ENCODE measurements around the gene ARHGEF10L. TPM values are rescaled to one million over a fixed set of nuclear protein-coding genes. Genes with fewer than 3 reads are reported as not detected.
A peak's percentile ranks its signal among the peaks of the same experiment; 100 is the strongest.
"Not testable (repeated sequence)": the region's sequence is repeated elsewhere in the genome, so short reads cannot be mapped to it uniquely, and the experiment has no call there.

Gene ARHGEF10L
- 10 to 100 TPM; 20.7 to 27.4 TPM for total RNA-seq
- 10 to 100 TPM; 56.8 to 61.0 TPM for polyA plus RNA-seq (ENCODE audit: insufficient read length in 2 of 2)
- long read RNA-seq, donor 1, partial matches to known transcripts, result 0 of 1 reads
- long read RNA-seq, donor 1, other reads (novel, unspliced or antisense), result 0 of 1 reads
- long read RNA-seq, donor 2, full-length matches to known transcripts, result 3 of 3 reads
- long read RNA-seq, donor 2, partial matches to known transcripts, result 0 of 3 reads
- long read RNA-seq, donor 2, other reads (novel, unspliced or antisense), result 0 of 3 reads
- long read RNA-seq, donor 3, partial matches to known transcripts, result 6 of 6 reads
- long read RNA-seq, donor 3, other reads (novel, unspliced or antisense), result 0 of 6 reads
- long read RNA-seq, donor 4, partial matches to known transcripts, result 12 of 12 reads
- long read RNA-seq, donor 4, other reads (novel, unspliced or antisense), result 0 of 12 reads

DNA sequence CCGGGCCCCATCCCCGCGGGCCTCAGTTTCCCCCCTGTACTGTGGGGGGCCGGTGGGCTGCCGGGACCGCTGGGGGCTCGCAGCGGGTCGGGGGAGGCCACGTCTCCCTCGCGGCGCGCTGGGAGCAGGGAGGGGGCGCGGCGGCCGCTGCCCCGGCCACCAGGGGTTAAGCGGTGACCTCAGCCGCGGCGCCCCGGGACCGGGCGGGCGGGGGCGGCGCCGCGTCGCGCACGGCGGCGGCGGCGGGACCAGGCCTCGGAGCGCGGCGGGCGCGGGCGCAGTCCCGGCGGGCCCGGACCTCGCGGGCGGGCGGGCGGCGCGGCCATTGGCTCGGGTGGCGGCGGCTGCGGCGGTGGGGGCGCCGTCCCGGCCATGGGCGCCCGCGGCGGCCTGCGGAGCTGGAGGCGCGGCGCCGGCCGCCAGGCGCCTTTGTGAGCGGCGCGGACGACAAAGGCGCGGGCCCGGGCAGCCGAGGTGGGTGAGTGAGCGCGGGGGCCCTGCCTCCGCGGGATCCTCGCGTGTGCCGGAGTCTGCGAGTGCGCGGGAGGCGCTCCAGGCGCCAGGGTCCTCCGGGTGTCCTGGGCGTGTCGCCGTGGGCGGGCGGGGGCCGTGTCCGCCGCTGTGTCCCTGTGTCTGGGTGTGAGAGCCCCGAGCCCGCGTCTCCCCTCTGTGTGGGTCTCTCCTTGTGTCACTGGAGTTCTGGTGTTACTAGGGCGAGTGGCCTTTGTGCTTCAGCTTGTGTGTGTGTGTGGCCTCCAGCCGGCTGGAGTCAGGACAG, at the start of gene ARHGEF10L:
ARHGEF10L (plus strand) TSS at position 222 of the 778 bp plus-strand sequence. CDS start 40,898 bp downstream, outside the sequence.
- peak within 1 kb of the TSS; percentile 94 for H3K27ac ChIP-seq (ENCODE audit: low read depth, low read length)

GRCh38 chr1:17489768-17490417, 49.6 kb upstream of the ARHGEF10L start:
- not testable (repeated sequence) for H3K27ac ChIP-seq (ENCODE audit: low read depth, low read length); H3K27me3 ChIP-seq (ENCODE audit: control insufficient read depth, insufficient read depth, low read length); H3K36me3 ChIP-seq (ENCODE audit: control insufficient read depth, insufficient read depth, low read length); H3K4me3 ChIP-seq (ENCODE audit: low read depth, low read length); H3K9me3 ChIP-seq (ENCODE audit: control insufficient read depth, insufficient read depth, low read length); H3K4me1 ChIP-seq (ENCODE audit: control insufficient read depth, insufficient read depth, low read length); DNase-seq (ENCODE audit: low read depth in 4 of 6, low spot score in 6 of 6)
- 92% methylated on average over 15 of the region's 16 CpGs for WGBS (ENCODE audit: insufficient coverage)

More for the DNA sequence above, at the start of gene ARHGEF10L:
- peaks cover 67% of the 10 kb centered on the region for H3K4me1 ChIP-seq (ENCODE audit: control insufficient read depth, insufficient read depth, low read length)
- no peaks in the 10 kb centered on the region for H3K36me3 ChIP-seq (ENCODE audit: control insufficient read depth, insufficient read depth, low read length)
- WGBS (ENCODE audit: insufficient coverage), result 0% methylated on average over 107 of the region's 108 CpGs
- H3K4me3 ChIP-seq (ENCODE audit: low read depth, low read length), result peak within 1 kb of the TSS; percentile 74
- no peaks in the 10 kb centered on the region for H3K9me3 ChIP-seq (ENCODE audit: control insufficient read depth, insufficient read depth, low read length)
- DNase-seq (ENCODE audit: low read depth in 4 of 6, low spot score in 6 of 6), result peak in 1 of 6 donors; percentile 44
- H3K27me3 ChIP-seq (ENCODE audit: control insufficient read depth, insufficient read depth, low read length), result no peaks in the 10 kb centered on the region

DNA sequence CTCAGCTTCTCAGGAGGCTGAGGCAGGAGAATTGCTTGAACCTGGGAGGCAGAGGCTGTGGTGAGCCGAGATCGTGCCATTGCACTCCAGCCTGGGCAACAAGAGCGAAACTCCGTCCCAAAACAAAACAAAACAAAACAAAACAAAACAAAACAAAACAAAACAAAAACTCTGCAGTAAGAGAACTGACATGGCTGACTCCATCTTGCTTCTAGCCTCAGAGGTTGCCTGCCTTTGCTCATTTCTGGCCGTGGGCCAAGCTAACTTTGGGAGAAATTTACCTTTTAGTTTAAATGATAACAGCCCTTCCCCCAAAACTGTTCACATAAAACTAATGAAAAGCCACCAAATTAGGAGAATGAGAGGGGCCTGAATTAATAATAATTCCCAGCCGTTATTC, 48.8 kb upstream of the ARHGEF10L start:
- WGBS (ENCODE audit: insufficient coverage), result no CpG with 5 or more reads among the region's 6 CpGs

DNA sequence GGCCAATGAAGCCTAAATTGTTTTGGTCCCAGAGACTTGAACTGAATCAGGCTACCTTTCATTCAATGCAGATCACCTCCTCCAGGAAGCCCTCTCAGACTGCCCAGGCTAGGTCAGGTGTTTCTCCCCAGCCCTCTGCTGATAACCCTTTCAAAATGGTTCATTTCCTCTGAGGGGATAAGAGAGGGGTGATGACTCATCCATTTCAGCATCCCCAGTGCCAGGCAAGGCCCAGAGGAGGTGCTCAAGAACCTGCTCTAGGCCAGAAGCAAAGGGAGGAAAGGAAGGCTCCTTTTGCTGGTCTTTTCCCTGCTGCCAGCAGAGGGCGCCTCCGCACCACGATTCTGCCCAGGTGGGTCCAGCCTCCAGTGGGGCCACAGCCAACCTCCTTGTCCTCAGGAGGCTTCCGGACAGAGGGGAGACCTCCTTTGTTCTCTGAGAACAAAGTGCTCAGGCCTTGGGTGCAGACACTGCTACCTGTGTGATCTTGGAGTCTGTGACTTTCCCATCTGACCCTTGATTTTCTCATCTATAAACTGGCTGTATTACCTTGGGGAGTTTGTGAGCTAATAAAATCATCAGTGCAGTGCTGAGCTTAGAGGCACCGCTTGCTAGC, 45.3 kb upstream of the ARHGEF10L start:
- Histone ChIP-seq H3K36me3 (ENCODE audit: control insufficient read depth, insufficient read depth, low read length) (no peaks in the 10 kb centered on the region), H3K4me1 (ENCODE audit: control insufficient read depth, insufficient read depth, low read length) (no peaks in the 10 kb centered on the region), H3K27me3 (ENCODE audit: control insufficient read depth, insufficient read depth, low read length) (no peaks in the 10 kb centered on the region), H3K9me3 (ENCODE audit: control insufficient read depth, insufficient read depth, low read length) (no peaks in the 10 kb centered on the region), H3K27ac (ENCODE audit: low read depth, low read length) (no peak overlapping the region), H3K4me3 (ENCODE audit: low read depth, low read length) (no peak overlapping the region)
- WGBS (ENCODE audit: insufficient coverage), result 17% methylated on average over 4 of the region's 5 CpGs
- peak in 2 of 6 donors; percentile 50 to 60 for DNase-seq (ENCODE audit: low read depth in 4 of 6, low spot score in 6 of 6)

More for the DNA sequence above, 48.8 kb upstream of the ARHGEF10L start:
- H3K9me3 ChIP-seq (ENCODE audit: control insufficient read depth, insufficient read depth, low read length); H3K27ac ChIP-seq (ENCODE audit: low read depth, low read length); DNase-seq (ENCODE audit: low read depth in 4 of 6, low spot score in 6 of 6); H3K4me3 ChIP-seq (ENCODE audit: low read depth, low read length); H3K4me1 ChIP-seq (ENCODE audit: control insufficient read depth, insufficient read depth, low read length); H3K27me3 ChIP-seq (ENCODE audit: control insufficient read depth, insufficient read depth, low read length); H3K36me3 ChIP-seq (ENCODE audit: control insufficient read depth, insufficient read depth, low read length): not testable (repeated sequence)

DNA sequence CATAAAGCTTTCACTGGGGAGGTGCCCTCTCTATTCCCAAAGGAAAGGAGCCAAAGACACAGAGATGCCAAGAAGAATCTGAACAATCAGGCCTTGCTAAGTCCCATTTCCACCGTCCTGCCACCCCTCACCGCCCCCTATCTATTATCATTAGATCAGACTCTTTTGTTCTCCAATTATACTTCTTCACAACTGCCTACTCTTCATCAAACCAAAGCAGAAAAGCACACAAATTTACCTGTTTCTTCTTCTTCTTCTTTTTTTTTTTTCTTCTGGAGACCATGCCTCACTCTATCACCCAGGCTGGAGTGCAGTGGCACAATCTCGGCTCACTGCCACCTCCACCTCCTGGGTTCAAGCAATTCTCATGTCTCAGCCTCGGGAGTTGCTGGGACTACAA, 43.1 kb upstream of the ARHGEF10L start:
- H3K9me3 ChIP-seq (ENCODE audit: control insufficient read depth, insufficient read depth, low read length), result no peaks in the 10 kb centered on the region
- H3K27ac ChIP-seq (ENCODE audit: low read depth, low read length), result no peak overlapping the region
- H3K4me3 ChIP-seq (ENCODE audit: low read depth, low read length), result no peak overlapping the region
- H3K27me3 ChIP-seq (ENCODE audit: control insufficient read depth, insufficient read depth, low read length), result no peaks in the 10 kb centered on the region
- no peaks in the 10 kb centered on the region for H3K4me1 ChIP-seq (ENCODE audit: control insufficient read depth, insufficient read depth, low read length)
- WGBS (ENCODE audit: insufficient coverage), result 39% methylated on average over 2 of the region's 4 CpGs
- no peak for DNase-seq (ENCODE audit: low read depth in 4 of 6, low spot score in 6 of 6)
- H3K36me3 ChIP-seq (ENCODE audit: control insufficient read depth, insufficient read depth, low read length), result no peaks in the 10 kb centered on the region

DNA sequence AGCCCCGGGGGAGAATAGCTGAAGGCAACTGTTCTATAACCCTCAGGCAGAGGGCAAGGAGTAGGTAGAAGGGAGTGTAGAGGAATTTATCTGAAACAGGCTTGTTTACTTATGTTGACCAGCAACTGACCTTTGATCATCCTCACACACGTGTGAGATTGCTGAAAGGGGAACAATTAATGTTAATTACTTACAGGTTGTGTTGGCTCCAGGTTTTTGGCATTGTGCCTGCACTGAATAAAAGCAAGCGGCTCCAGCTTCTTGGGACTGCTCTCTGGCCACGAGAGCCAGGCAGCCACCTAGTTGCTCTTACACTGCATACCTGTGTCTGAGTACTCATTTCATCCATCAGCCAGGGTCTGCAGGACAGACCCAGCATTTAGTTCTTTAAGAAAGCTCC, 41.3 kb upstream of the ARHGEF10L start:
- no peak overlapping the region for H3K27ac ChIP-seq (ENCODE audit: low read depth, low read length)
- H3K36me3 ChIP-seq (ENCODE audit: control insufficient read depth, insufficient read depth, low read length), result no peaks in the 10 kb centered on the region
- peaks cover 5% of the 10 kb centered on the region for H3K4me1 ChIP-seq (ENCODE audit: control insufficient read depth, insufficient read depth, low read length)
- no peaks in the 10 kb centered on the region for H3K9me3 ChIP-seq (ENCODE audit: control insufficient read depth, insufficient read depth, low read length)
- H3K4me3 ChIP-seq (ENCODE audit: low read depth, low read length), result no peak overlapping the region
- WGBS (ENCODE audit: insufficient coverage), result 59% methylated on average over 3 of the region's 4 CpGs
- H3K27me3 ChIP-seq (ENCODE audit: control insufficient read depth, insufficient read depth, low read length), result no peaks in the 10 kb centered on the region
- DNase-seq (ENCODE audit: low read depth in 4 of 6, low spot score in 6 of 6), result no peak

- under 1% methylated on average over 10 of the region's 12 CpGs for WGBS (ENCODE audit: insufficient coverage)
- peak in 4 of 6 donors; percentile 43 to 86 (median 66) for DNase-seq (ENCODE audit: low read depth in 4 of 6, low spot score in 6 of 6)
- no peaks in the 10 kb centered on the region for H3K27me3 ChIP-seq (ENCODE audit: control insufficient read depth, insufficient read depth, low read length)
- no peaks in the 10 kb centered on the region for H3K9me3 ChIP-seq (ENCODE audit: control insufficient read depth, insufficient read depth, low read length)
- no peaks in the 10 kb centered on the region for H3K36me3 ChIP-seq (ENCODE audit: control insufficient read depth, insufficient read depth, low read length)
- no peak overlapping the region for H3K4me3 ChIP-seq (ENCODE audit: low read depth, low read length)
- H3K4me1 ChIP-seq (ENCODE audit: control insufficient read depth, insufficient read depth, low read length), result peaks cover 5% of the 10 kb centered on the region
- H3K27ac ChIP-seq (ENCODE audit: low read depth, low read length), result no peak overlapping the region
Observed at GRCh38 chr1:17502326-17502778, 37.1 kb upstream of the ARHGEF10L start.

DNA sequence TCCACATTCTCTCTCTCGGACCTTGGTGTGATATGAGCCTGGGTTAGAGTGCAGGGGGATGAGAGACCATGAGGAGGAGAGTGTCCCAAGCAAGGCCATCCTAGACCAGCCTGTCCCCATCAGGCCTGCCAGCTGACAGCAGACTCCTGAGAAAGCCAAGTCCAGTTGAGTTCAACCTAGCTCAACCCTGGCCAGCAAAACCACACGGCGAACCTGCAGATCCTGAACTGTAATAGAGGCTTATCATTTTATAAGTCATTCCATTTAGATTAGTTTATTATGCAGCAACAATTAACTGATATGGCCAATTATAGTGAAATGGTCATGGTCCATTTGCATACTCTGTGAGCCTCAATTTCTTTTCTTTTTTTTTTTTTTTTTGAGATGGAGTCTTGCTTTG, 36.4 kb upstream of the ARHGEF10L start:
- no peak for DNase-seq (ENCODE audit: low read depth in 4 of 6, low spot score in 6 of 6)
- Histone ChIP-seq H3K27ac (ENCODE audit: low read depth, low read length) (no peak overlapping the region), H3K36me3 (ENCODE audit: control insufficient read depth, insufficient read depth, low read length) (no peaks in the 10 kb centered on the region), H3K27me3 (ENCODE audit: control insufficient read depth, insufficient read depth, low read length) (no peaks in the 10 kb centered on the region), H3K4me3 (ENCODE audit: low read depth, low read length) (no peak overlapping the region), H3K4me1 (ENCODE audit: control insufficient read depth, insufficient read depth, low read length) (peaks cover 5% of the 10 kb centered on the region), H3K9me3 (ENCODE audit: control insufficient read depth, insufficient read depth, low read length) (no peaks in the 10 kb centered on the region)
- 100% methylated on average over 1 of the region's 3 CpGs for WGBS (ENCODE audit: insufficient coverage)

- not testable (repeated sequence) for H3K4me3 ChIP-seq (ENCODE audit: low read depth, low read length)
Observed at GRCh38 chr1:17507200-17507599, 32.3 kb upstream of the ARHGEF10L start.

More at GRCh38 chr1:17507200-17507599, 32.3 kb upstream of the ARHGEF10L start:
- DNase-seq (ENCODE audit: low read depth in 4 of 6, low spot score in 6 of 6); H3K36me3 ChIP-seq (ENCODE audit: control insufficient read depth, insufficient read depth, low read length); H3K9me3 ChIP-seq (ENCODE audit: control insufficient read depth, insufficient read depth, low read length); H3K27me3 ChIP-seq (ENCODE audit: control insufficient read depth, insufficient read depth, low read length); H3K4me1 ChIP-seq (ENCODE audit: control insufficient read depth, insufficient read depth, low read length); H3K27ac ChIP-seq (ENCODE audit: low read depth, low read length): not testable (repeated sequence)
- 88% methylated on average over 4 of the region's 4 CpGs for WGBS (ENCODE audit: insufficient coverage)
